Ascending aorta (tissue), 2 donors: Measurements from ENCODE around the gene RIPOR1. TPM values are rescaled to one million over a fixed set of nuclear protein-coding genes. Genes with fewer than 3 reads are reported as not detected.

Experiments
- DNase-seq, 2 donors: peaks; one replicate each; pipeline ENCODE4 v3.0.0-alpha.2; 2019; ENCODE audit warnings: low spot score in 2 of 2
- H3K27ac ChIP-seq, 2 donors: fragments of 200-600 bp; sonication (generic); one replicate each; pipeline ENCODE4 v1.5.1; 2016 to 2017; ENCODE audit warnings: mild to moderate bottlenecking in 1 of 2
- H3K27me3 ChIP-seq: fragments of 200-600 bp; sonication (generic); one replicate; pipeline ENCODE4 v1.5.1; 2017
- H3K36me3 ChIP-seq, 2 donors: fragments of 200-600 bp; sonication (generic); one replicate each; pipeline ENCODE4 v1.5.1; 2016
- H3K4me1 ChIP-seq, 2 donors: fragments of 200-600 bp; sonication (generic); one replicate each; pipeline ENCODE4 v1.5.1; 2016 to 2017; ENCODE audit warnings: mild to moderate bottlenecking in 1 of 2
- H3K4me3 ChIP-seq, 2 donors: fragments of 200-600 bp; sonication (generic); one replicate each; pipeline ENCODE4 v1.5.1; 2016 to 2017; ENCODE audit warnings: mild to moderate bottlenecking in 1 of 2
- H3K9me3 ChIP-seq, 2 donors: fragments of 200-600 bp; sonication (generic); one replicate each; pipeline ENCODE4 v1.5.1; 2016
- CTCF ChIP-seq, 3 experiments: fragments of 200-600 bp in 2 of 3; fragments of 450-650 bp in 1 of 3; sonication (generic) in 2 of 3; IDR thresholded peaks; one replicate each; pipeline ENCODE4 v1.5.1; 2016 to 2019; ENCODE audit warnings: antibody characterized with exemption in 3 of 3, mild to moderate bottlenecking in 1 of 3, moderate library complexity in 1 of 3
- intact Hi-C: fragments of 100-400 bp; cut with DNase I; formaldehyde crosslinking; loops from one replicate; pipeline ENCODE4 v1.15.1; 2023
- total RNA-seq: library from RNA; depleted of rRNA; stranded (reverse); fragments of >200 nt; gene quantifications from one replicate; pipeline ENCODE4 v1.1.0, GENCODE V29; 2016

The RIPOR1 gene
- total RNA-seq, 1 donor from 2014 or later = 182 TPM

- no peak for DNase-seq
- no peaks in the 10 kb centered on the region for H3K36me3 ChIP-seq
- intact Hi-C loops = no loop called here
- H3K4me1 ChIP-seq = peaks cover 0 to 16% of the 10 kb centered on the region in 2 donors
- H3K4me3 ChIP-seq = no peak overlapping the region
- peak overlapping the region in 1 of 2 donors; percentile 10 for H3K27ac ChIP-seq
- H3K27me3 ChIP-seq = no peaks in the 10 kb centered on the region
- TF ChIP-seq CTCF (IDR thresholded peaks at IDR 0.05) = no peak
- no peaks in the 10 kb centered on the region for H3K9me3 ChIP-seq
Observed at GRCh38 chr16:67593288-67593687, 64.7 kb downstream of the RIPOR1 start.

- Histone ChIP-seq H3K4me3 (no peak overlapping the region), H3K27me3 (no peaks in the 10 kb centered on the region), H3K27ac (peak overlapping the region in 1 of 2 donors; percentile 10), H3K36me3 (no peaks in the 10 kb centered on the region), H3K9me3 (no peaks in the 10 kb centered on the region), H3K4me1 (peaks cover 0 to 16% of the 10 kb centered on the region in 2 donors)
- TF ChIP-seq CTCF (IDR thresholded peaks at IDR 0.05) = no peak
- intact Hi-C loops = no loop called here
- no peak for DNase-seq
Observed at GRCh38 chr16:67593701-67594100, 65.1 kb downstream of the RIPOR1 start.

GRCh38 chr16:67594256-67594915 lies 65.8 kb downstream of the RIPOR1 start:
- peak overlapping the region; percentile 17 to 57 for H3K27ac ChIP-seq
- TF ChIP-seq CTCF (IDR thresholded peaks at IDR 0.05) = no peak
- peaks cover 0 to 16% of the 10 kb centered on the region in 2 donors for H3K4me1 ChIP-seq
- intact Hi-C loops = no loop called here
- H3K9me3 ChIP-seq = no peaks in the 10 kb centered on the region
- no peak overlapping the region for H3K4me3 ChIP-seq
- DNase-seq = no peak
- H3K27me3 ChIP-seq = no peaks in the 10 kb centered on the region
- H3K36me3 ChIP-seq = no peaks in the 10 kb centered on the region

GRCh38 chr16:67594956-67595355 lies 66.3 kb downstream of the RIPOR1 start:
- no peak for TF ChIP-seq CTCF (IDR thresholded peaks at IDR 0.05)
- Histone ChIP-seq H3K9me3 (no peaks in the 10 kb centered on the region), H3K4me1 (peaks cover 0 to 16% of the 10 kb centered on the region in 2 donors), H3K36me3 (no peaks in the 10 kb centered on the region), H3K27ac (peak overlapping the region; percentile 17 to 57), H3K27me3 (no peaks in the 10 kb centered on the region), H3K4me3 (no peak overlapping the region)
- DNase-seq = peak in 1 of 2 donors; percentile 66
- intact Hi-C loops = no loop called here

Other genes starting within 250 kb of the RIPOR1 start
- 3.7 TPM for gene PLEKHG4, start 249.3 kb upstream of the RIPOR1 start, total RNA-seq
- gene KCTD19, start 202.1 kb upstream of the RIPOR1 start, total RNA-seq = not detected
- not detected for gene LRRC36, start 202.0 kb upstream of the RIPOR1 start, total RNA-seq
- 2.8 TPM for gene TPPP3, start 135.3 kb upstream of the RIPOR1 start, total RNA-seq
- 82.7 TPM for gene ZDHHC1, start 112.4 kb upstream of the RIPOR1 start, total RNA-seq
- gene HSD11B2, start 97.7 kb upstream of the RIPOR1 start, total RNA-seq = 2.4 TPM
- 64.3 TPM for gene ATP6V0D1, start 47.7 kb upstream of the RIPOR1 start, total RNA-seq
- not detected for gene AGRP, start 45.3 kb upstream of the RIPOR1 start, total RNA-seq
- gene CTCF, start 33.7 kb downstream of the RIPOR1 start, total RNA-seq = 38.6 TPM
- gene CARMIL2, start 116.3 kb downstream of the RIPOR1 start, total RNA-seq = 1.9 TPM
- 14.5 TPM for gene ACD, start 131.4 kb downstream of the RIPOR1 start, total RNA-seq
- 8.4 TPM for gene PARD6A, start 132.1 kb downstream of the RIPOR1 start, total RNA-seq
- gene ENKD1, start 137.9 kb downstream of the RIPOR1 start, total RNA-seq = 42.5 TPM
- gene C16orf86, start 138.0 kb downstream of the RIPOR1 start, total RNA-seq = 1.6 TPM
- 43.5 TPM for gene GFOD2, start 190.5 kb downstream of the RIPOR1 start, total RNA-seq